Activated CD8-positive, alpha-beta T cell treated with anti-CD3 and anti-CD28 coated beads for 36 hours (primary cell): ENCODE measurements around the gene MDP1. TPM values are rescaled to one million over a fixed set of nuclear protein-coding genes. Genes with fewer than 3 reads are reported as not detected.

ENCODE experiments used
- ATAC-seq: fragments of 200-7000 bp; cut with Tn5 transposase; one replicate; pipeline ENCODE4 v1.10.0; 2021; ENCODE audit warnings: mild to moderate bottlenecking, moderate library complexity
- CTCF ChIA-PET: fragments of 350-600 bp; sonication (Branson Sonifier 250); formaldehyde crosslinking; loops from one replicate; lab custom pipeline; 2021; ENCODE audit warnings: antibody characterized with exemption; lab: Charles Lee
- POLR2A ChIA-PET: fragments of 350-600 bp; sonication (Branson Sonifier 250); formaldehyde crosslinking; loops from one replicate; lab custom pipeline; 2021; ENCODE audit warnings: antibody characterized with exemption; lab: Charles Lee
- DNase-seq: peaks from one replicate; pipeline ENCODE4 v3.0.0-alpha.2; 2020
- H3K27ac Mint-ChIP-seq: one replicate; pipeline ENCODE4 v1.8.0; 2021; ENCODE audit warnings: mild to moderate bottlenecking, mixed read lengths
- H3K27me3 Mint-ChIP-seq: one replicate; pipeline ENCODE4 v1.8.0; 2021; ENCODE audit warnings: mixed read lengths
- H3K36me3 Mint-ChIP-seq: one replicate; pipeline ENCODE4 v1.8.0; 2021; ENCODE audit warnings: low read depth, mixed read lengths
- H3K4me1 Mint-ChIP-seq: one replicate; pipeline ENCODE4 v1.8.0; 2021; ENCODE audit warnings: low read depth, mixed read lengths
- H3K4me3 Mint-ChIP-seq: one replicate; pipeline ENCODE4 v1.8.0; 2021; ENCODE audit warnings: mild to moderate bottlenecking, moderate library complexity, mixed read lengths
- H3K9me3 Mint-ChIP-seq: one replicate; pipeline ENCODE4 v1.8.0; 2021; ENCODE audit warnings: mixed read lengths
- CTCF ChIP-seq: fragments of 200-600 bp; IDR thresholded peaks from one replicate; pipeline ENCODE4 v1.8.0; 2022; ENCODE audit warnings: antibody characterized with exemption, mild to moderate bottlenecking
- intact Hi-C: fragments of 100-400 bp; cut with micrococcal nuclease; formaldehyde crosslinking; loops from one replicate; pipeline ENCODE4 v1.10.0; 2022
- total RNA-seq, 2 experiments: library from RNA; stranded (reverse); gene quantifications; one replicate each; pipeline ENCODE4 v1.2.3, GENCODE V29; 2021

MDP1 gene
- total RNA-seq, 2 experiments from 2014 or later = 11.2 to 11.3 TPM

GRCh38 chr14:24189460-24189859 is 26.4 kb downstream of the MDP1 start:
- TF ChIP-seq CTCF = no peak
- ATAC-seq = no peak
- H3K4me1 Mint-ChIP-seq = peaks cover 47% of the 10 kb centered on the region
- intact Hi-C loops = no loop called here
- ChIA-PET POLR2A (interaction anchor here (0.8 to 13.4 kb wide), 20 partner anchors 11 to 136 kb away, joined by 3 to 163 read pairs (median 5); partner anchors contain the start of genes CHMP4A, DCAF11, EMC9 and IRF9), CTCF (interaction anchor here (1.0 to 1.5 kb wide), 8 partner anchors 25 to 242 kb away, joined by 3 to 6 read pairs (median 4); partner anchors contain the start of genes CIDEB, IRF9 and MDP1)
- no peak for DNase-seq
- no peaks in the 10 kb centered on the region for H3K27me3 Mint-ChIP-seq
- no peaks in the 10 kb centered on the region for H3K9me3 Mint-ChIP-seq
- H3K4me3 Mint-ChIP-seq = peak overlapping the region; percentile 92
- H3K27ac Mint-ChIP-seq = peak overlapping the region; percentile 52
- H3K36me3 Mint-ChIP-seq = peaks cover 37% of the 10 kb centered on the region

- ChIA-PET CTCF (interaction anchor here (1.0 to 1.4 kb wide), 8 partner anchors 26 to 243 kb away, joined by 3 to 6 read pairs (median 3); partner anchors contain the start of genes CIDEB, IRF9 and MDP1), POLR2A (interaction anchor here (0.8 to 13.4 kb wide), 25 partner anchors 10 to 249 kb away, joined by 3 to 163 read pairs (median 4); partner anchors contain the start of genes CHMP4A, DCAF11, EMC9 and IRF9)
- Mint-ChIP-seq H3K4me3 (peak overlapping the region; percentile 92), H3K9me3 (no peaks in the 10 kb centered on the region), H3K27me3 (no peaks in the 10 kb centered on the region), H3K36me3 (peaks cover 35% of the 10 kb centered on the region), H3K4me1 (peaks cover 43% of the 10 kb centered on the region), H3K27ac (peak overlapping the region; percentile 85)
- intact Hi-C loops = no loop called here
- ATAC-seq = no peak
- no peak for DNase-seq
- TF ChIP-seq CTCF = no peak
Observed at GRCh38 chr14:24189059-24189375, 26.8 kb downstream of the MDP1 start.

GRCh38 chr14:24188251-24189058 is 27.4 kb downstream of the MDP1 start, which contains the start of gene IPO4:
TSS of gene IPO4 (minus strand) at chr14:24188816. CDS start at chr14:24188787, 29 bp downstream.
- TF ChIP-seq CTCF = no peak
- ATAC-seq = peak; percentile 95
- ChIA-PET CTCF (interaction anchor here (1.0 to 1.4 kb wide), 8 partner anchors 26 to 243 kb away, joined by 3 to 6 read pairs (median 3); partner anchors contain the start of genes CIDEB, IRF9 and MDP1), POLR2A (interaction anchor here (0.8 to 13.4 kb wide), 24 partner anchors 10 to 249 kb away, joined by 3 to 163 read pairs (median 4); partner anchors contain the start of genes CHMP4A, DCAF11, EMC9 and IRF9)
- intact Hi-C loops = no loop called here
- no peaks in the 10 kb centered on the region for H3K9me3 Mint-ChIP-seq
- peak within 1 kb of the TSS; percentile 85 for H3K27ac Mint-ChIP-seq
- H3K27me3 Mint-ChIP-seq = no peaks in the 10 kb centered on the region
- H3K4me3 Mint-ChIP-seq = peak within 1 kb of the TSS; percentile 92
- peak; percentile 96 for DNase-seq
- H3K36me3 Mint-ChIP-seq = peaks cover 36% of the 10 kb centered on the region
- H3K4me1 Mint-ChIP-seq = peaks cover 41% of the 10 kb centered on the region

- Mint-ChIP-seq H3K9me3 (no peaks in the 10 kb centered on the region), H3K27ac (peak overlapping the region; percentile 85), H3K4me1 (peaks cover 36% of the 10 kb centered on the region), H3K27me3 (no peaks in the 10 kb centered on the region), H3K4me3 (peak overlapping the region; percentile 92), H3K36me3 (peaks cover 35% of the 10 kb centered on the region)
- TF ChIP-seq CTCF = no peak
- no peak for DNase-seq
- ChIA-PET CTCF (interaction anchor here (1.4 kb wide), 1 partner anchor 27 kb away, joined by 5 read pairs; the partner anchor contains the start of gene IRF9), POLR2A (interaction anchor here (0.6 to 13.4 kb wide), 12 partner anchors 8 to 127 kb away, joined by 3 to 163 read pairs (median 8); partner anchors contain the start of genes CHMP4A, IRF9, REC8 and TM9SF1)
- intact Hi-C loops = no loop called here
- no peak for ATAC-seq
Observed at GRCh38 chr14:24187539-24187915, 28.3 kb downstream of the MDP1 start.
